NT2/D1 (cell line): ENCODE results near the gene RABL3.

Experiments
- DNase-seq: peaks from one replicate; pipeline ENCODE4 v3.0.0-alpha.2; 2011; ENCODE audit warnings: low read depth, low spot score
- H3K27me3 ChIP-seq: 2 replicates; pipeline ENCODE4 v1.6.0; 2011; ENCODE audit warnings: mild to moderate bottlenecking; ENCODE audit not compliant: insufficient read length, insufficient read depth
- H3K36me3 ChIP-seq: 2 replicates; pipeline ENCODE4 v1.6.1; 2011; ENCODE audit warnings: mild to moderate bottlenecking, low read length, mixed read lengths; ENCODE audit not compliant: insufficient read depth, insufficient read length
- H3K4me1 ChIP-seq: 2 replicates; pipeline ENCODE4 v1.5.1; 2011; ENCODE audit not compliant: insufficient read depth, insufficient read length
- H3K4me3 ChIP-seq: 2 replicates; pipeline ENCODE4 v1.5.1; 2011; ENCODE audit warnings: low read depth; ENCODE audit not compliant: insufficient read length
- H3K9ac ChIP-seq: 2 replicates; pipeline ENCODE4 v1.6.0; 2011; ENCODE audit warnings: low read depth; ENCODE audit not compliant: insufficient read length
- H3K9me3 ChIP-seq: 2 replicates; pipeline ENCODE4 v1.5.1; 2011; ENCODE audit warnings: mild to moderate bottlenecking, low read length; ENCODE audit not compliant: insufficient read depth
- SUZ12 ChIP-seq: IDR thresholded peaks from 2 replicates; pipeline ENCODE4 v1.6.1; 2011; ENCODE audit not compliant: insufficient read length, insufficient read depth; ENCODE audit errors: extremely low read depth
- YY1 ChIP-seq: IDR thresholded peaks from 2 replicates; pipeline ENCODE4 v1.6.1; 2011; ENCODE audit not compliant: insufficient read length, insufficient read depth
- ZNF274 ChIP-seq: IDR thresholded peaks from 2 replicates; pipeline ENCODE4 v1.6.1; 2011; ENCODE audit warnings: mild to moderate bottlenecking, low read depth, low read length

Gene RABL3

DNA sequence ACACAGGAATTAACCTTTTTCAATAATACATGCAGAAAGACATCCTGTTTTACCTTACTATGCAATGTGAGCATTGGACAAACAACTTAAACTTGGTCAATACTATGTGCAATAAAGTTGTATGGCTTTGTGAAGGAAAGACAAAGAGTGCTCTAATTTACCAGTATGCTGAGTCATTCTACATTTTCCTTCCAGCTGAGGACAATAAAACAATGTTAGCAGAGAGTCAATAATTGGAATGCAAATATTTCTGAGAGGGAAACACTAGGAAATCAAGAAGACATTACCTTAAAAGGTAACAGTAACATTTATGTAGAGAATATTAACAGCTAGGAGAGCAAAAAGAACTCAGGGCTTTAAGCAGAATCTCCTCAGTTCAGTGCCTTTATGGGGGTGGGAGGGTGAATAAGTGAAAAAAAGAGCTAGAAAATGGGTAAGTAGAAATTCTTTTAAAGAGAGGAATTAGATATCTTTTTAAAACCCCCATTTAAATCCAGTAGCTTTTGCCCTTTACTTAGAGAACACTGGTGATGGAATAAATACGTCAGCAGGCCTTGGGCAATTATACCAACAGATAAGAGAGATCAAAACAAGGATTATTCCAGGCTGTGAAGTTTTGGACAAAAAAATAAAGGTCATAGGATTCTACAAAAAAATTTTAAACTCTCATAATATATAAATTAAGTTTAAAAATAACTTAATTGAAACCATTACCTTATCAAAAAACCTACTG is 48.7 kb downstream of the RABL3 start:
- Histone ChIP-seq H3K27me3 (no peaks in the 10 kb centered on the region), H3K9ac (no peak overlapping the region), H3K4me1 (no peaks in the 10 kb centered on the region), H3K36me3 (peaks cover 4% of the 10 kb centered on the region), H3K4me3 (no peak overlapping the region), H3K9me3 (no peaks in the 10 kb centered on the region)
- no peak for DNase-seq
- TF ChIP-seq YY1, result no peak
- no peak for TF ChIP-seq ZNF274
- TF ChIP-seq SUZ12, result no peak

DNA sequence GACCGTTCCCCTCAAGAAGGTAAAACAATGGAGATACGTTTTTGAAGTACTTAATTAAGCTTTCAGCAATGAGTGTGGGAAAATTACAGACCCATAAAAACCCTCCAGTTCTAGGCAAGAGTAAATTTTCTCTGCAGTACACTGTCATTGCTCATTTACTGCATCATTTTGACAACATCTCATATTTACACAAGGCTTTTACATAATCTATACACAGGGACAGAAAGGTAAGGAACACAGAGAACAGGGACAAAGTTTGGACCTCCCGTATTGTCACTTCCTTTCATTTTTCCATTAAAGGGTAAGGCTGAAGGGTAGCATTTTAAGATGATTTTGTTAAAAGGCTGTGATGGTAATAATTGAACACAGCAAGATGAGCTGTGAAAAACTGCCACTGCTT is 52.9 kb downstream of the RABL3 start:
- TF ChIP-seq YY1 (no peak), SUZ12 (no peak), ZNF274 (no peak)
- H3K9ac ChIP-seq, result no peak overlapping the region
- H3K36me3 ChIP-seq, result peaks cover 4% of the 10 kb centered on the region
- H3K9me3 ChIP-seq, result no peaks in the 10 kb centered on the region
- no peaks in the 10 kb centered on the region for H3K4me1 ChIP-seq
- no peaks in the 10 kb centered on the region for H3K27me3 ChIP-seq
- H3K4me3 ChIP-seq, result no peak overlapping the region
- no peak for DNase-seq

DNA sequence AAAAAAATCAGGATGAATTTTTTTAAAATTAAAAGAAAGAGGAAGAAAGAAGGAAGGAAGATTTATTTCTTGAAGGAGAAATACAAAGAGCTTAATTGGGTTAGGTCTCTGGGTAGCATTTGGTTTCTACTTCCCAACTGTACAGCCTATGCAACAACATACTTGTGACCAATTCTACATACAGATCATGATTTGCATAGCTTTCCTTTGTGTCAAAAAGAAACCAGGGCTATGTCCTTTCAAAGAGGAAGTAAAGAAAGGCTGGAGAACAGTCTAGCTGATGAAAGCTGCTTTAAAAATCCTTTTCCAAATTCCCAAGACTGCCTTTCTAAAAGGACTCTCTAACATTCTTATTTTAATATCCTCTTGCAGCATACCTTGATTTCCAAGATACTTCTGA is 54.2 kb downstream of the RABL3 start:
- H3K4me1 ChIP-seq, result no peaks in the 10 kb centered on the region
- H3K9me3 ChIP-seq, result no peaks in the 10 kb centered on the region
- H3K9ac ChIP-seq, result no peak overlapping the region
- TF ChIP-seq ZNF274 (no peak), SUZ12 (no peak), YY1 (no peak)
- no peak overlapping the region for H3K4me3 ChIP-seq
- peaks cover 4% of the 10 kb centered on the region for H3K36me3 ChIP-seq
- no peaks in the 10 kb centered on the region for H3K27me3 ChIP-seq
- DNase-seq, result no peak

DNA sequence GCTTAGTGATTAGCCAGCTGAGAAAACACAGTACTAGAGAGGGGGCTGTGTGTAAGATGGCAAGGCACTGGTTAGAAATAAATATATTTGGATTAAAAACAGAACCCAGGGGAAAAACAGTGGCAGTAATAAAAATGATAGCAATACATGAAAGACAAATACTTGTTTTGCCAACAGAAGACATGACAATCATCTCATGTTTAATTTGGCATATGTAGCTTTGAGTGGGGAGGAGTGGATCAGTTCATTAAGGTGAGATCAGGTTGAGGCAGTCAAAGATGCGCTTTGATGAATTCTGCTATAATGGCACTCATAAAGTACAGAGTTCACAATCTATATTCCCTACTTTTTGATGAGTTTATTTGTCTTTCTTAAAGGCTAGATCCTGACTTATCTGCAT is 56.9 kb downstream of the RABL3 start:
- Histone ChIP-seq H3K4me3 (no peak overlapping the region), H3K27me3 (no peaks in the 10 kb centered on the region), H3K36me3 (no peaks in the 10 kb centered on the region), H3K9ac (no peak overlapping the region), H3K4me1 (no peaks in the 10 kb centered on the region), H3K9me3 (no peaks in the 10 kb centered on the region)
- TF ChIP-seq ZNF274 (no peak), SUZ12 (no peak), YY1 (no peak)
- DNase-seq, result no peak

DNA sequence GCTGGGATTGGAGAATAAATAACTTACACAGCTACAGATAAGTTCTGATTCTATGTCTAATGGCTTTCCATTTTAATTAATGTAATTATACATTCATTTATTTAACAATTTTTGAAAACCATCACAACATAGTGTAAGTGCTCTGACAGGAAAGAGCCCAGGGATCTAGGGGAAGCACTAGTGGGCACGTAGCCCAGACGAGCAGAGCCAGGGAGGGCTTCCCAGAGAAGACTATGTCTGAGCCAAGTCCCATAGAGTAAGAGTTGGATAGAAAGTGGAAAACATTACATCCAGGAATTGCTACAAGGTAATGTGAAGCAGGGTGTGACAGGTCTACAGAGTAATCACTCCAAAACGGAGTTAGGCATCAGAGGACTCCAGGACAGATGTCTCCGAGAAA is 57.4 kb downstream of the RABL3 start:
- Histone ChIP-seq H3K4me3 (no peak overlapping the region), H3K27me3 (no peaks in the 10 kb centered on the region), H3K9me3 (no peaks in the 10 kb centered on the region), H3K9ac (no peak overlapping the region), H3K4me1 (no peaks in the 10 kb centered on the region), H3K36me3 (no peaks in the 10 kb centered on the region)
- DNase-seq, result no peak
- TF ChIP-seq SUZ12 (no peak), ZNF274 (no peak), YY1 (no peak)

DNA sequence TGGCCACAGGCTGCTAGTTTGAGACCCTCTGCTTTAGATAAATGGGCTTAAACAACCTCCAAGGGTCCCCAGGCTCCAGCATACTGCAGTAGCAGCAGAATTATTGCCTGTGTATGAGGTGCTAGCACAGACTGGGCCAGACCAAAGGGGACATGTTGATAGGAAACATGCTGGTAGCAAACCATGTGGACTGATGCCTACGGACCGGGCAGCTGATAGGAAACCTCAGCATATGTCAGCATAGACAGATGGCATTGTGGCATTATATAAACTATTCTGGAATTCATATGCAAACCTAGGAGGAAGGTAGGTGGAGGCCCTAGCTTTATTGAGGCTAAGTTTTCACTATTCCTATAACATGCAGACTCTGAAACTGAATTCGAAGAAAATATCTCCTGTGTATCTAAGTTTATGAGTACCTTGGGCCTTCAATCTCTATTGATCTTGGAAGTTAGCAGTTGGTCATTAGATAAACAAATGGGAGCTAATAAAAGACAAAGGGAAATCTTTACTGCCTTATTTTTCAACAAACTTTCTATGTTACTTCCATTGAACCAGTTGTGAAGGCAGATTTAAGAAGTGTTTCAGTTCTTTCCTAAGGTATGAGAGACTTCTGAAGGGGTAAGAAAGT is 58.5 kb downstream of the RABL3 start:
- Histone ChIP-seq H3K9me3 (no peaks in the 10 kb centered on the region), H3K4me1 (no peaks in the 10 kb centered on the region)
- no peak for DNase-seq

DNA sequence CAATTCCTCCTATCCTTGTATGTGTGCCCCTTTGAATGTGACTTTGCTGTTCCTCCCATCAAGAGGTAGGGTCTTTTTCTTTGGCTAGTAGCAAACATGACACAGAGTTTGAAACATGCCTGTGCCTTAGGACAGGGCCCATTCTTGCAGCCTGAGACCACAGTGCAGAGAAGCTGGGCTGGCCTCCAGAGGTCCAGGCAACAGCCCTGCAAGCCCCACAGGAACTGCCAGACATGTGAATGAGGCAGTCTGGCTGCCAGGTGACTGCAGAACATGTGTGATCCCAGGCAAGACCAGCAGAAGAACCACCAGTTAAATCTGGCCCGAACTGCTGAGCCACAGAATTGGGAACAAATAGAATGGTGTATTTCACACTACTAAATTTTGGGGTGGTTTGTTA is 59.1 kb downstream of the RABL3 start:
- no peak overlapping the region for H3K9ac ChIP-seq
- no peak for DNase-seq
- TF ChIP-seq SUZ12 (no peak), ZNF274 (no peak), YY1 (no peak)

More for the DNA sequence above, 58.5 kb downstream of the RABL3 start:
- no peak for TF ChIP-seq YY1
- no peak for TF ChIP-seq SUZ12
- no peak for TF ChIP-seq ZNF274
- Histone ChIP-seq H3K4me3 (no peak overlapping the region), H3K27me3 (no peaks in the 10 kb centered on the region), H3K36me3 (no peaks in the 10 kb centered on the region), H3K9ac (no peak overlapping the region)

More for the DNA sequence above, 59.1 kb downstream of the RABL3 start:
- no peaks in the 10 kb centered on the region for H3K36me3 ChIP-seq
- no peaks in the 10 kb centered on the region for H3K27me3 ChIP-seq
- H3K9me3 ChIP-seq, result no peaks in the 10 kb centered on the region
- no peak overlapping the region for H3K4me3 ChIP-seq
- peaks cover under 1% of the 10 kb centered on the region for H3K4me1 ChIP-seq
